ENCODE data around the gene PCP2.

The PCP2 gene

GRCh38 chr19:7606289-7606688 lies 27.2 kb downstream of the PCP2 start:
- H3K4me3 ChIP-seq (ENCODE audit: low read depth, low read length): no peak overlapping the region
- no peak for DNase-seq (ENCODE audit: low read depth)
- in situ Hi-C loops (cut with HindIII; ENCODE audit: low sequenced_read_pairs): no loop called here
- no peak for TF ChIP-seq CTCF (IDR thresholded peaks at IDR 0.05; ENCODE audit: low read depth, low read length, missing control alignments)

- no peak for TF ChIP-seq CTCF (IDR thresholded peaks at IDR 0.05; ENCODE audit: low read depth, low read length, missing control alignments)
- no peak overlapping the region for H3K4me3 ChIP-seq (ENCODE audit: low read depth, low read length)
- in situ Hi-C loops (cut with HindIII; ENCODE audit: low sequenced_read_pairs): no loop called here
- DNase-seq (ENCODE audit: low read depth): no peak
Observed at GRCh38 chr19:7605490-7606222, 27.9 kb downstream of the PCP2 start.

GRCh38 chr19:7603919-7604318 lies 29.6 kb downstream of the PCP2 start:
- no peak for DNase-seq (ENCODE audit: low read depth)
- TF ChIP-seq CTCF (IDR thresholded peaks at IDR 0.05; ENCODE audit: low read depth, low read length, missing control alignments): no peak

GRCh38 chr19:7602935-7603497 lies 30.5 kb downstream of the PCP2 start:
- no peak for TF ChIP-seq CTCF (IDR thresholded peaks at IDR 0.05; ENCODE audit: low read depth, low read length, missing control alignments)
- no peak for DNase-seq (ENCODE audit: low read depth)
- in situ Hi-C loops (cut with HindIII; ENCODE audit: low sequenced_read_pairs): no loop called here
- H3K4me3 ChIP-seq (ENCODE audit: low read depth, low read length): no peak overlapping the region

More at GRCh38 chr19:7603919-7604318, 29.6 kb downstream of the PCP2 start:
- in situ Hi-C loops (cut with HindIII; ENCODE audit: low sequenced_read_pairs): no loop called here
- H3K4me3 ChIP-seq (ENCODE audit: low read depth, low read length): no peak overlapping the region

GRCh38 chr19:7602240-7602934 lies 31.1 kb downstream of the PCP2 start:
- in situ Hi-C loops (cut with HindIII; ENCODE audit: low sequenced_read_pairs): no loop called here
- TF ChIP-seq CTCF (IDR thresholded peaks at IDR 0.05; ENCODE audit: low read depth, low read length, missing control alignments): no peak
- DNase-seq (ENCODE audit: low read depth): no peak
- no peak overlapping the region for H3K4me3 ChIP-seq (ENCODE audit: low read depth, low read length)

- in situ Hi-C loops (cut with HindIII; ENCODE audit: low sequenced_read_pairs): no loop called here
- no peak for DNase-seq (ENCODE audit: low read depth)
- TF ChIP-seq CTCF (IDR thresholded peaks at IDR 0.05; ENCODE audit: low read depth, low read length, missing control alignments): no peak
- H3K4me3 ChIP-seq (ENCODE audit: low read depth, low read length): no peak overlapping the region
Observed at GRCh38 chr19:7600721-7601120, 32.8 kb downstream of the PCP2 start.

Measured in astrocyte of the cerebellum (primary cell).